HepG2 (cell line): Measurements from ENCODE around the gene GPLD1. TPM values are rescaled to one million over a fixed set of nuclear protein-coding genes. Genes with fewer than 3 reads are reported as not detected.

Experiments
- ATAC-seq: fragments of 200-7000 bp; cut with Tn5 transposase; 3 replicates; pipeline ENCODE4 v1.9.1; 2020; ENCODE audit warnings: mild to moderate bottlenecking, moderate library complexity
- BruUV-seq: library from RNA; stranded (reverse); fragments of 400-500 nt; replicated peaks from 2 replicates; lab custom pipeline; 2021; lab: Mats Ljungman, UMichigan
- CTCF ChIA-PET: fragments of 300-600 bp; formaldehyde crosslinking; extraction: SDS; loops from one replicate; lab custom pipeline; 2021; ENCODE audit warnings: low total read pairs, inconsistent platforms, low intra/inter-chr PET ratio; lab: Yijun Ruan, JAX
- POLR2A ChIA-PET: fragments of 350-600 bp; sonication (Branson Sonifier 250); formaldehyde crosslinking; loops from one replicate; lab custom pipeline; 2020; ENCODE audit warnings: antibody characterized with exemption, inconsistent platforms; lab: Yijun Ruan, JAX
- DNase-seq: peaks from one replicate; pipeline ENCODE4 v3.0.0-alpha.2; 2015; ENCODE audit warnings: low spot score
- FAIRE-seq: peaks from 3 replicates; lab custom pipeline; 2011; peaks lifted over from hg19 to GRCh38; lab: Jason Lieb, UNC
- H2AFZ ChIP-seq: one replicate; pipeline ENCODE4 v1.6.1; 2011; ENCODE audit warnings: low read length, inconsistent platforms
- H3K27ac ChIP-seq: fragments of 300-600 bp; 3 replicates; pipeline ENCODE4 v1.8.0; 2011; ENCODE audit warnings: mixed run types, mild to moderate bottlenecking, mixed read lengths, low read length, inconsistent platforms; ENCODE audit not compliant: insufficient read depth; ENCODE audit errors: extremely low read length
- H3K27me3 ChIP-seq, 2 experiments: fragments of 200-600 bp in 1 of 2; 2 replicates in 1 of 2; 3 replicates in 1 of 2; pipeline versions ENCODE4 v1.6.0 to v1.8.0; 2011; ENCODE audit warnings: low read length in 2 of 2, mild to moderate bottlenecking in 2 of 2, moderate library complexity in 2 of 2, inconsistent platforms in 1 of 2; ENCODE audit not compliant: insufficient read depth in 2 of 2, control insufficient read depth in 1 of 2
- H3K36me3 ChIP-seq, 2 experiments: fragments of 200-600 bp in 1 of 2; replicated peaks in 1 of 2; 2 replicates in 1 of 2; 3 replicates in 1 of 2; pipeline versions ENCODE4 v1.5.1 to v1.8.0; 2011; ENCODE audit warnings: low read length in 2 of 2, inconsistent platforms in 1 of 2; ENCODE audit not compliant: insufficient read depth in 2 of 2, control insufficient read depth in 1 of 2
- H3K4me1 ChIP-seq: 2 replicates; pipeline ENCODE4 v1.5.1; 2012; ENCODE audit warnings: low read length, inconsistent platforms; ENCODE audit not compliant: insufficient read depth
- H3K4me2 ChIP-seq: 2 replicates; pipeline ENCODE4 v1.6.0; 2011; ENCODE audit warnings: low read depth, low read length, inconsistent platforms
- H3K4me3 ChIP-seq, 3 experiments: fragments of 200-600 bp in 1 of 3; sonication (generic), shearing (Covaris generic) in 1 of 3; replicated peaks in 1 of 3; 2 replicates each; pipeline ENCODE4 v1.5.1; 2011 to 2016; ENCODE audit warnings: low read length in 3 of 3, inconsistent platforms in 2 of 3, low read depth in 2 of 3, mild to moderate bottlenecking in 2 of 3, control low read depth in 1 of 3, mixed read lengths in 1 of 3; ENCODE audit not compliant: insufficient read depth in 1 of 3
- H3K79me2 ChIP-seq: one replicate; pipeline ENCODE4 v1.6.1; 2011; ENCODE audit warnings: low read length, inconsistent platforms; ENCODE audit not compliant: insufficient read depth
- H3K9ac ChIP-seq: 2 replicates; pipeline ENCODE4 v1.6.0; 2011; ENCODE audit warnings: mild to moderate bottlenecking, low read depth, low read length, inconsistent platforms; ENCODE audit not compliant: insufficient read depth
- H3K9me3 ChIP-seq: 2 replicates; pipeline ENCODE4 v1.5.1; 2012; ENCODE audit warnings: mild to moderate bottlenecking, low read length
- H4K20me1 ChIP-seq: 2 replicates; pipeline ENCODE4 v1.6.0; 2011; ENCODE audit warnings: inconsistent platforms, mild to moderate bottlenecking, low read length, moderate library complexity; ENCODE audit not compliant: insufficient read depth
- HMGXB3 ChIP-seq: sonication (generic); formaldehyde crosslinking; IDR thresholded peaks from 2 replicates; pipeline ENCODE4 v1.4.0; 2020; ENCODE audit warnings: missing genetic modification reagents, borderline replicate concordance
- REST ChIP-seq, 2 experiments: IDR thresholded peaks; 2 replicates each; pipeline ENCODE4 v1.6.1; 2011 to 2012; ENCODE audit warnings: low read length in 2 of 2, borderline replicate concordance in 1 of 2, low read depth in 1 of 2, mild to moderate bottlenecking in 1 of 2, moderate library complexity in 1 of 2
- WGBS: methylation state at CpG from one replicate; pipeline ENCODE4 v1.1.6; 2017; ENCODE audit warnings: low lambda C conversion rate; 5-methylcytosine and 5-hydroxymethylcytosine counted together
- in situ Hi-C: cut with HindIII; loops from 2 replicates; pipeline ENCODE4 v1.10.0; 2017; ENCODE audit warnings: low pct_unique_long_range_greater_than_20kb; ENCODE audit not compliant: extremely low pct_ligation_motif_present
- intact Hi-C: fragments of 100-400 bp; cut with micrococcal nuclease; formaldehyde crosslinking; loops from one replicate; pipeline ENCODE4 v1.10.0; 2022; ENCODE audit not compliant: unreplicated experiment
- polyA plus RNA-seq, 8 experiments: library from polyadenylated mRNA; depleted of rRNA in 3 of 8; stranded (reverse) in 7 of 8; unstranded in 1 of 8; fragments of >200 nt; fragmentation: Illumina TruSeq in 4 of 8; extraction: Trizol in 4 of 8; gene quantifications; 2 replicates each; pipeline versions ENCODE4 v1.2.1 to v1.2.3, GENCODE V29; 2011 to 2016; ENCODE audit warnings: low read depth in 4 of 8, missing spikeins in 1 of 8, mixed read lengths in 1 of 8; ENCODE audit not compliant: insufficient read depth in 1 of 8
- total RNA-seq, 5 experiments: library from RNA; depleted of rRNA; stranded (reverse); fragments of >200 nt; fragmentation: Illumina TruSeq; extraction: Trizol; gene quantifications; 2 replicates each; pipeline ENCODE4 v1.2.3, GENCODE V29; 2016; ENCODE audit warnings: low read depth in 1 of 5
- TF ChIP-seq, protein P1 (sequence below): sonication (generic); formaldehyde crosslinking; IDR thresholded peaks from 2 replicates; pipeline ENCODE4 v1.4.0; 2020; ENCODE audit warnings: missing genetic modification reagents
- TF ChIP-seq, protein P2 (sequence below): sonication (generic); formaldehyde crosslinking; IDR thresholded peaks from 2 replicates; pipeline ENCODE4 v1.4.0; 2020; ENCODE audit warnings: mild to moderate bottlenecking, missing genetic modification reagents
- TF ChIP-seq, protein P3 (sequence below): sonication (generic); formaldehyde crosslinking; conservative IDR thresholded peaks from 2 replicates; pipeline ENCODE4 v1.4.0; 2020; ENCODE audit warnings: missing genetic modification reagents

The GPLD1 gene
- total and polyA plus RNA-seq, 2 of the 13 experiments (the other 11 are each of a cell fraction or from before 2014, with no cell fraction given) = 6.2 to 7.6 TPM

- no peak for TF ChIP-seq HMGXB3
These were observed 34.3 kb downstream of the GPLD1 start (continued) for GRCh38 chr6:24455061-24455460.

- Histone ChIP-seq H3K79me2 (no peaks in the 10 kb centered on the region), H3K4me1 (peaks cover 12% of the 10 kb centered on the region), H3K9me3 (no peaks in the 10 kb centered on the region), H2AFZ (no peak overlapping the region), H3K9ac (no peak overlapping the region), H3K27me3 (no peaks in the 10 kb centered on the region), H4K20me1 (no peaks in the 10 kb centered on the region), H3K27ac (no peak overlapping the region), H3K4me3 (no peak overlapping the region), H3K4me2 (no peak overlapping the region), H3K36me3 (no peaks in the 10 kb centered on the region)
- no peak for FAIRE-seq
- no TSS peak for BruUV-seq
- POLR2A ChIA-PET = no interaction called here
- WGBS = 97% methylated on average over 5 of the region's 5 CpGs
- ATAC-seq = no peak
- intact Hi-C loops (no loop called here), in situ Hi-C loops (no loop called here)
- CTCF ChIA-PET = no interaction called here
- DNase-seq = no peak
- TF ChIP-seq, protein P1, sequence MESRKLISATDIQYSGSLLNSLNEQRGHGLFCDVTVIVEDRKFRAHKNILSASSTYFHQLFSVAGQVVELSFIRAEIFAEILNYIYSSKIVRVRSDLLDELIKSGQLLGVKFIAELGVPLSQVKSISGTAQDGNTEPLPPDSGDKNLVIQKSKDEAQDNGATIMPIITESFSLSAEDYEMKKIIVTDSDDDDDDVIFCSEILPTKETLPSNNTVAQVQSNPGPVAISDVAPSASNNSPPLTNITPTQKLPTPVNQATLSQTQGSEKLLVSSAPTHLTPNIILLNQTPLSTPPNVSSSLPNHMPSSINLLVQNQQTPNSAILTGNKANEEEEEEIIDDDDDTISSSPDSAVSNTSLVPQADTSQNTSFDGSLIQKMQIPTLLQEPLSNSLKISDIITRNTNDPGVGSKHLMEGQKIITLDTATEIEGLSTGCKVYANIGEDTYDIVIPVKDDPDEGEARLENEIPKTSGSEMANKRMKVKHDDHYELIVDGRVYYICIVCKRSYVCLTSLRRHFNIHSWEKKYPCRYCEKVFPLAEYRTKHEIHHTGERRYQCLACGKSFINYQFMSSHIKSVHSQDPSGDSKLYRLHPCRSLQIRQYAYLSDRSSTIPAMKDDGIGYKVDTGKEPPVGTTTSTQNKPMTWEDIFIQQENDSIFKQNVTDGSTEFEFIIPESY (CRISPR knock-in tag) = no peak
- TF ChIP-seq, protein P2, sequence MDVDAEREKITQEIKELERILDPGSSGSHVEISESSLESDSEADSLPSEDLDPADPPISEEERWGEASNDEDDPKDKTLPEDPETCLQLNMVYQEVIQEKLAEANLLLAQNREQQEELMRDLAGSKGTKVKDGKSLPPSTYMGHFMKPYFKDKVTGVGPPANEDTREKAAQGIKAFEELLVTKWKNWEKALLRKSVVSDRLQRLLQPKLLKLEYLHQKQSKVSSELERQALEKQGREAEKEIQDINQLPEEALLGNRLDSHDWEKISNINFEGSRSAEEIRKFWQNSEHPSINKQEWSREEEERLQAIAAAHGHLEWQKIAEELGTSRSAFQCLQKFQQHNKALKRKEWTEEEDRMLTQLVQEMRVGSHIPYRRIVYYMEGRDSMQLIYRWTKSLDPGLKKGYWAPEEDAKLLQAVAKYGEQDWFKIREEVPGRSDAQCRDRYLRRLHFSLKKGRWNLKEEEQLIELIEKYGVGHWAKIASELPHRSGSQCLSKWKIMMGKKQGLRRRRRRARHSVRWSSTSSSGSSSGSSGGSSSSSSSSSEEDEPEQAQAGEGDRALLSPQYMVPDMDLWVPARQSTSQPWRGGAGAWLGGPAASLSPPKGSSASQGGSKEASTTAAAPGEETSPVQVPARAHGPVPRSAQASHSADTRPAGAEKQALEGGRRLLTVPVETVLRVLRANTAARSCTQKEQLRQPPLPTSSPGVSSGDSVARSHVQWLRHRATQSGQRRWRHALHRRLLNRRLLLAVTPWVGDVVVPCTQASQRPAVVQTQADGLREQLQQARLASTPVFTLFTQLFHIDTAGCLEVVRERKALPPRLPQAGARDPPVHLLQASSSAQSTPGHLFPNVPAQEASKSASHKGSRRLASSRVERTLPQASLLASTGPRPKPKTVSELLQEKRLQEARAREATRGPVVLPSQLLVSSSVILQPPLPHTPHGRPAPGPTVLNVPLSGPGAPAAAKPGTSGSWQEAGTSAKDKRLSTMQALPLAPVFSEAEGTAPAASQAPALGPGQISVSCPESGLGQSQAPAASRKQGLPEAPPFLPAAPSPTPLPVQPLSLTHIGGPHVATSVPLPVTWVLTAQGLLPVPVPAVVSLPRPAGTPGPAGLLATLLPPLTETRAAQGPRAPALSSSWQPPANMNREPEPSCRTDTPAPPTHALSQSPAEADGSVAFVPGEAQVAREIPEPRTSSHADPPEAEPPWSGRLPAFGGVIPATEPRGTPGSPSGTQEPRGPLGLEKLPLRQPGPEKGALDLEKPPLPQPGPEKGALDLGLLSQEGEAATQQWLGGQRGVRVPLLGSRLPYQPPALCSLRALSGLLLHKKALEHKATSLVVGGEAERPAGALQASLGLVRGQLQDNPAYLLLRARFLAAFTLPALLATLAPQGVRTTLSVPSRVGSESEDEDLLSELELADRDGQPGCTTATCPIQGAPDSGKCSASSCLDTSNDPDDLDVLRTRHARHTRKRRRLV (CRISPR knock-in tag) = no peak
- no peak for TF ChIP-seq REST (IDR thresholded peaks at IDR 0.05; ENCODE audit: borderline replicate concordance in 1 of 2, low read depth in 1 of 2, low read length in 2 of 2)
- TF ChIP-seq, protein P3, sequence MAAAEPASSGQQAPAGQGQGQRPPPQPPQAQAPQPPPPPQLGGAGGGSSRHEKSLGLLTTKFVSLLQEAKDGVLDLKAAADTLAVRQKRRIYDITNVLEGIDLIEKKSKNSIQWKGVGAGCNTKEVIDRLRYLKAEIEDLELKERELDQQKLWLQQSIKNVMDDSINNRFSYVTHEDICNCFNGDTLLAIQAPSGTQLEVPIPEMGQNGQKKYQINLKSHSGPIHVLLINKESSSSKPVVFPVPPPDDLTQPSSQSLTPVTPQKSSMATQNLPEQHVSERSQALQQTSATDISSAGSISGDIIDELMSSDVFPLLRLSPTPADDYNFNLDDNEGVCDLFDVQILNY = no peak
These were observed 34.9 kb downstream of the GPLD1 start for GRCh38 chr6:24454452-24454851.
